Cardiac muscle cell (in vitro differentiated cells and primary cell): ENCODE data around the gene FAM186B. TPM values are rescaled to one million over a fixed set of nuclear protein-coding genes. Genes with fewer than 3 reads are reported as not detected.
A peak's percentile ranks its signal among the peaks of the same experiment; 100 is the strongest.

Experiments
- DNase-seq, 2 donors: peaks; one replicate each; pipeline versions ENCODE4 v3.0.0 to v3.0.0-alpha.2; 2010 to 2017; ENCODE audit warnings: low read depth in 1 of 2, low spot score in 1 of 2
- H3K27ac ChIP-seq: fragments of 200-600 bp; sonication (generic); 2 replicates; pipeline ENCODE4 v1.5.1; 2016
- H3K27me3 ChIP-seq: fragments of 200-600 bp; sonication (generic); 2 replicates; pipeline ENCODE4 v1.6.0; 2016; ENCODE audit warnings: control low read depth
- H3K36me3 ChIP-seq: fragments of 200-600 bp; sonication (generic); 2 replicates; pipeline ENCODE4 v1.5.1; 2016; ENCODE audit warnings: control low read depth
- H3K4me1 ChIP-seq: fragments of 200-600 bp; sonication (generic); 2 replicates; pipeline ENCODE4 v1.8.1; 2017; ENCODE audit warnings: low read depth, mild to moderate bottlenecking, mixed run types
- H3K4me3 ChIP-seq: fragments of 200-600 bp; sonication (generic); 2 replicates; pipeline ENCODE4 v1.5.1; 2016; ENCODE audit warnings: mild to moderate bottlenecking
- H3K9me3 ChIP-seq: fragments of 200-600 bp; sonication (generic); 2 replicates; pipeline ENCODE4 v1.5.1; 2017; ENCODE audit warnings: low read depth, mild to moderate bottlenecking, control low read depth
- CTCF ChIP-seq: IDR thresholded peaks from 2 replicates; pipeline ENCODE4 v1.5.1; 2012; ENCODE audit warnings: low read depth, mild to moderate bottlenecking, low read length
- polyA plus RNA-seq: library from polyadenylated mRNA; unstranded; fragments of >200 nt; fragmentation: Nextera tagmentation; extraction: Ambion mirVana; gene quantifications from 2 replicates; pipeline ENCODE4 v1.2.1, GENCODE V29; 2016
- total RNA-seq: library from RNA; depleted of rRNA; stranded (reverse); fragments of >200 nt; gene quantifications from 2 replicates; pipeline ENCODE4 v1.2.3, GENCODE V29; 2016

FAM186B gene
- total and polyA plus RNA-seq, 2 experiments from 2014 or later: 0.99 to 1.6 TPM

GRCh38 chr12:49550693-49551252, 54.7 kb downstream of the FAM186B start:
- no peak for DNase-seq

GRCh38 chr12:49549735-49550692, 55.4 kb downstream of the FAM186B start:
- Histone ChIP-seq H3K4me3 (no peak overlapping the region), H3K27ac (no peak overlapping the region), H3K27me3 (peaks cover 74% of the 10 kb centered on the region), H3K9me3 (no peaks in the 10 kb centered on the region), H3K36me3 (no peaks in the 10 kb centered on the region), H3K4me1 (no peaks in the 10 kb centered on the region)
- no peak for TF ChIP-seq CTCF
- no peak for DNase-seq

More at GRCh38 chr12:49550693-49551252, 54.7 kb downstream of the FAM186B start:
- H3K4me1 ChIP-seq: no peaks in the 10 kb centered on the region
- TF ChIP-seq CTCF: no peak
- H3K9me3 ChIP-seq: no peaks in the 10 kb centered on the region
- H3K4me3 ChIP-seq: no peak overlapping the region
- H3K27me3 ChIP-seq: peaks cover 68% of the 10 kb centered on the region
- no peak overlapping the region for H3K27ac ChIP-seq
- no peaks in the 10 kb centered on the region for H3K36me3 ChIP-seq

- peak; percentile 54 for TF ChIP-seq CTCF
- Histone ChIP-seq H3K27ac (no peak overlapping the region), H3K36me3 (no peaks in the 10 kb centered on the region), H3K27me3 (peaks cover 84% of the 10 kb centered on the region), H3K4me3 (no peak overlapping the region), H3K4me1 (no peaks in the 10 kb centered on the region), H3K9me3 (no peaks in the 10 kb centered on the region)
- peak; percentile 39 to 53 for DNase-seq
Measured at GRCh38 chr12:49548822-49549648, 56.4 kb downstream of the FAM186B start.

GRCh38 chr12:49548481-49548821, 57.0 kb downstream of the FAM186B start:
- Histone ChIP-seq H3K36me3 (no peaks in the 10 kb centered on the region), H3K4me3 (no peak overlapping the region), H3K27ac (no peak overlapping the region), H3K27me3 (peaks cover 90% of the 10 kb centered on the region), H3K4me1 (no peaks in the 10 kb centered on the region), H3K9me3 (no peaks in the 10 kb centered on the region)
- DNase-seq: no peak
- no peak for TF ChIP-seq CTCF

GRCh38 chr12:49547090-49547690, 58.2 kb downstream of the FAM186B start:
- H3K27me3 ChIP-seq: peaks cover 97% of the 10 kb centered on the region

More at GRCh38 chr12:49547090-49547690, 58.2 kb downstream of the FAM186B start:
- Histone ChIP-seq H3K27ac (no peak overlapping the region), H3K9me3 (no peaks in the 10 kb centered on the region), H3K4me1 (no peaks in the 10 kb centered on the region), H3K36me3 (no peaks in the 10 kb centered on the region), H3K4me3 (no peak overlapping the region)
- DNase-seq: no peak
- TF ChIP-seq CTCF: no peak
